Mucosa of descending colon (tissue), 3 donors: ENCODE data around the gene TLE3. TPM values are rescaled to one million over a fixed set of nuclear protein-coding genes. Genes with fewer than 3 reads are reported as not detected.
A peak's percentile ranks its signal among the peaks of the same experiment; 100 is the strongest.

Experiments used
- ATAC-seq: fragments of 200-7000 bp; cut with Tn5 transposase; one replicate; pipeline ENCODE4 v1.9.1; 2020; ENCODE audit warnings: mild to moderate bottlenecking, moderate library complexity
- DNase-seq, 3 donors: peaks; one replicate each; pipeline ENCODE4 v3.0.0-alpha.2; 2020
- H3K36me3 ChIP-seq: fragments of 200-600 bp; one replicate; pipeline ENCODE4 v1.8.0; 2021; ENCODE audit warnings: low read depth, mild to moderate bottlenecking
- H3K4me1 ChIP-seq: fragments of 200-600 bp; one replicate; pipeline ENCODE4 v1.8.0; 2021; ENCODE audit warnings: low read depth, mild to moderate bottlenecking
- H3K4me3 ChIP-seq: fragments of 200-600 bp; one replicate; pipeline ENCODE4 v1.8.0; 2021; ENCODE audit warnings: mild to moderate bottlenecking
- H3K9me3 ChIP-seq: fragments of 200-600 bp; one replicate; pipeline ENCODE4 v1.8.0; 2021; ENCODE audit warnings: mild to moderate bottlenecking
- CTCF ChIP-seq: fragments of 200-600 bp; IDR thresholded peaks from one replicate; pipeline ENCODE4 v1.8.0; 2022; ENCODE audit warnings: antibody characterized with exemption, mild to moderate bottlenecking
- intact Hi-C, 2 donors: fragments of 100-400 bp; cut with DNase I in 1 of 2; cut with micrococcal nuclease in 1 of 2; formaldehyde crosslinking; loops; one replicate each; pipeline versions ENCODE4 v1.11.0 to v1.11.1; 2022; cut with DNase I, micrococcal nuclease
- total RNA-seq, 3 donors: library from RNA; stranded (reverse); fragmentation: NEBNext Ultra II Directional in 2 of 3; extraction: Animal tissue kit (Norgen Biotek cat#: 25700) in 2 of 3; gene quantifications; one replicate each; pipeline versions ENCODE4 v1.2.1 to v1.2.4, GENCODE V29; 2021 to 2023
- donor health status: DM: no; HTN: no; CAD: no; lungs with moderate emphysema.
- donor health status: DM: no; HTN: no; CAD: no.
- donor health status: DM: no; HTN: yes; CAD: no.

TLE3 gene
- total RNA-seq, 3 donors from 2014 or later: 77.6 to 123 (median 103) TPM

GRCh38 chr15:70142322-70143191 is 44.8 kb upstream of the TLE3 start:
- Histone ChIP-seq H3K36me3 (no peaks in the 10 kb centered on the region), H3K9me3 (no peaks in the 10 kb centered on the region), H3K4me1 (no peaks in the 10 kb centered on the region), H3K4me3 (no peak overlapping the region)
- intact Hi-C loops: no loop called here
- ATAC-seq (peak; percentile 50), DNase-seq (no peak)
- no peak for TF ChIP-seq CTCF

GRCh38 chr15:70142072-70142321 is 44.3 kb upstream of the TLE3 start:
- no peak for TF ChIP-seq CTCF
- intact Hi-C loops: no loop called here
- no peak for ATAC-seq
- no peak for DNase-seq
- H3K9me3 ChIP-seq: no peaks in the 10 kb centered on the region
- H3K4me3 ChIP-seq: no peak overlapping the region
- H3K4me1 ChIP-seq: no peaks in the 10 kb centered on the region
- H3K36me3 ChIP-seq: no peaks in the 10 kb centered on the region

DNA sequence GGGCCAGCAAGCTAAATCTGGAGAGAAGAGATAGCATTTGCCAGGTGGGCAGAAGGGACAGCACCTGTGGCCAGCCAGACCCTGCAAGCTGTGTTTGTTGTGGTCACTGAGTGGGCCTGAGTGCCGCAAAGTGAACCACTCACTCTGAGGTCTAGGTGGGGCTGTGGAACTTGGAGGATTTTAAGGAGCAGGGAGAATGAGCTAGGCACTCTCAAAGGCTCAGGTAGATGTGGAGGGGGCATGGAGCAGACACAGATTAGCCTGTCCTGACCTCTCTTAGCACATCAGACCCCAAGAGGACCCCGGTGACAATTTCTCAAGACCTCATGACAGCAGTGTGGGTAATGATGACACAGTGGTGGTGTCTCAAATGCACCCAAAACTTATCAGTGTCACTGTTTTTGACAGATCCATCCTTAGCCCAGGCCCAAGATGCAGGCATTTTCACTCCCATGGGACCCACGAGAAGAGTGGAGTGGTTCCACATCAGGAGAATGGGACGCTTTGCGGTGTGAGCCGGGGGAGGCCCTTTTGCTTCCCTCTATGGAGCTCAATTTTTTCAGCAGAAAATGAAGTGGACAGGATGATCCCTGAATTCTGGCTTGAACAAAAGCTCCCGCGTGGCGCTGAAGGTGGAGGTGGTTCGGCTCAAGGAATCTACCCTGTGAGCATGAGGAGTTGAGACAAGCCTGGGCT is 43.8 kb upstream of the TLE3 start:
- ATAC-seq: no peak
- Histone ChIP-seq H3K4me3 (no peak overlapping the region), H3K4me1 (no peaks in the 10 kb centered on the region), H3K36me3 (no peaks in the 10 kb centered on the region), H3K9me3 (no peaks in the 10 kb centered on the region)
- no peak for TF ChIP-seq CTCF
- DNase-seq: no peak
- intact Hi-C loops: no loop called here

GRCh38 chr15:70140543-70141375 is 43.0 kb upstream of the TLE3 start:
- ATAC-seq (peak; percentile 67), DNase-seq (peak in 2 of 3 donors; percentile 31 to 69)
- Histone ChIP-seq H3K9me3 (no peaks in the 10 kb centered on the region), H3K4me1 (no peaks in the 10 kb centered on the region), H3K4me3 (no peak overlapping the region), H3K36me3 (no peaks in the 10 kb centered on the region)
- intact Hi-C loops: no loop called here
- no peak for TF ChIP-seq CTCF

GRCh38 chr15:70140025-70140542 is 42.4 kb upstream of the TLE3 start:
- ATAC-seq: no peak

More at GRCh38 chr15:70140025-70140542, 42.4 kb upstream of the TLE3 start:
- Histone ChIP-seq H3K9me3 (no peaks in the 10 kb centered on the region), H3K4me3 (no peak overlapping the region), H3K4me1 (no peaks in the 10 kb centered on the region), H3K36me3 (no peaks in the 10 kb centered on the region)
- no peak for DNase-seq
- intact Hi-C loops: no loop called here
- no peak for TF ChIP-seq CTCF
